Neural progenitor cell (in vitro differentiated cells): ENCODE results near the gene TFCP2L1. TPM values are rescaled to one million over a fixed set of nuclear protein-coding genes. Genes with fewer than 3 reads are reported as not detected.
"Not testable (repeated sequence)": the region's sequence is repeated elsewhere in the genome, so short reads cannot be mapped to it uniquely, and the experiment has no call there.

Experiments used
- DNase-seq: peaks from one replicate; pipeline ENCODE4 v3.0.0-alpha.2; 2016; ENCODE audit warnings: low spot score
- H2AFZ ChIP-seq: fragments of 200-600 bp; sonication (generic); replicated peaks from 2 replicates; pipeline ENCODE4 v1.6.1; 2016; ENCODE audit warnings: antibody characterized with exemption
- H3F3A ChIP-seq: fragments of 200-600 bp; sonication (generic); 2 replicates; pipeline ENCODE4 v1.6.1; 2016; ENCODE audit warnings: antibody characterized with exemption, low read depth
- H3K27ac ChIP-seq: fragments of 200-600 bp; sonication (generic); 2 replicates; pipeline ENCODE4 v1.5.1; 2016; ENCODE audit warnings: mild to moderate bottlenecking
- H3K27me3 ChIP-seq: fragments of 200-600 bp; sonication (generic); 2 replicates; pipeline ENCODE4 v1.6.1; 2016; ENCODE audit warnings: mild to moderate bottlenecking, moderate library complexity
- H3K36me3 ChIP-seq: fragments of 200-600 bp; sonication (generic); 2 replicates; pipeline ENCODE4 v1.5.1; 2016
- H3K4me1 ChIP-seq: fragments of 200-600 bp; sonication (generic); 2 replicates; pipeline ENCODE4 v1.6.1; 2016; ENCODE audit warnings: mixed run types
- H3K4me2 ChIP-seq: fragments of 200-600 bp; sonication (generic); 2 replicates; pipeline ENCODE4 v1.6.1; 2016
- H3K4me3 ChIP-seq: fragments of 200-600 bp; sonication (generic); 2 replicates; pipeline ENCODE4 v1.5.1; 2016
- H3K79me2 ChIP-seq: fragments of 200-600 bp; sonication (generic); 2 replicates; pipeline ENCODE4 v1.6.1; 2016; ENCODE audit warnings: low read depth
- H3K9ac ChIP-seq: fragments of 200-600 bp; sonication (generic); 2 replicates; pipeline ENCODE4 v1.6.1; 2016
- H3K9me3 ChIP-seq: fragments of 200-600 bp; sonication (generic); 2 replicates; pipeline ENCODE4 v1.5.1; 2016; ENCODE audit warnings: low read depth
- H4K20me1 ChIP-seq: fragments of 200-600 bp; sonication (generic); 2 replicates; pipeline ENCODE4 v1.6.1; 2016; ENCODE audit warnings: low read depth
- H3K27ac Mint-ChIP-seq: 3 replicates; pipeline ENCODE4 v1.8.0; 2021; ENCODE audit warnings: mixed read lengths
- H3K27me3 Mint-ChIP-seq: 2 replicates; pipeline ENCODE4 v1.8.0; 2022; ENCODE audit warnings: low read depth, mild to moderate bottlenecking, inconsistent platforms, moderate library complexity, mixed read lengths; ENCODE audit not compliant: insufficient read depth
- H3K36me3 Mint-ChIP-seq: 3 replicates; pipeline ENCODE4 v1.8.0; 2021; ENCODE audit warnings: mixed read lengths
- H3K4me1 Mint-ChIP-seq: 3 replicates; pipeline ENCODE4 v1.8.0; 2021; ENCODE audit warnings: mixed read lengths
- H3K4me3 Mint-ChIP-seq: 3 replicates; pipeline ENCODE4 v1.8.0; 2021; ENCODE audit warnings: mild to moderate bottlenecking, moderate library complexity, mixed read lengths
- H3K9me3 Mint-ChIP-seq: 3 replicates; pipeline ENCODE4 v1.8.0; 2020; ENCODE audit warnings: mixed read lengths
- EZH2 ChIP-seq: fragments of 200-600 bp; sonication (generic); IDR thresholded peaks from 2 replicates; pipeline ENCODE4 v1.6.1; 2017; ENCODE audit warnings: antibody characterized with exemption, mild to moderate bottlenecking, moderate library complexity
- EZH2phosphoT487 ChIP-seq: fragments of 200-600 bp; sonication (generic); IDR thresholded peaks from 2 replicates; pipeline ENCODE4 v1.6.1; 2017; ENCODE audit warnings: antibody characterized with exemption
- total RNA-seq: library from RNA; depleted of rRNA; stranded (reverse); fragments of >200 nt; gene quantifications from 2 replicates; pipeline ENCODE4 v1.2.3, GENCODE V29; 2015; ENCODE audit warnings: low replicate concordance
- TF ChIP-seq, protein P1 (sequence below): fragments of 200-600 bp; sonication (generic); IDR thresholded peaks from 2 replicates; pipeline ENCODE4 v1.5.1; 2017; ENCODE audit warnings: antibody characterized with exemption, mild to moderate bottlenecking

TFCP2L1 gene
- total RNA-seq, 1 donor from 2014 or later: 0.04 TPM

DNA sequence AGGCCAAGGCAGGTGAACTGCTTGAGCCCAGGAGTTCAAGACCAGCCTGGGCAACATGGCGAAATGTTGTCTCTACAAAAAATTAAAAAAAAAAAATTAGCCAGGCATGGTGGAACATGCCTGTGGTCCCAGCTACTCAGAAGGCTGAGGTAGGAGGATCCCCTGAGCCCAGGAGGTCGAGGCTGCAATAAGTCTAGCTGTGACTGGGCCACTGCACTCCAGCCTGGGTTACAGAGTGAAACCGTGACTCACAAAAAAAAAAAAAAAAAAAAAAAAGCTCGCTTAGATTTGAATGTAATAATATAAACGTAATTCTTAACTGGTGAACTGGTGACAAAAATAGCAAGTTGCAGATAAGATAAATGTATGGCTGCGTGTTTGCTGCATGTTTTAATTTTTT, 56.5 kb downstream of the TFCP2L1 start:
- Histone ChIP-seq H3K79me2 (no peaks in the 10 kb centered on the region), H3K27ac (no peak overlapping the region), H3K9me3 (no peaks in the 10 kb centered on the region), H3K9ac (no peak overlapping the region), H3K4me2 (no peak overlapping the region), H4K20me1 (no peaks in the 10 kb centered on the region), H3F3A (no peaks in the 10 kb centered on the region), H3K4me1 (peaks cover 4% of the 10 kb centered on the region), H3K27me3 (no peaks in the 10 kb centered on the region), H2AFZ (no peak overlapping the region), H3K36me3 (no peaks in the 10 kb centered on the region), H3K4me3 (no peak overlapping the region)
- TF ChIP-seq EZH2phosphoT487 (no peak), EZH2 (no peak)
- TF ChIP-seq, protein P1, sequence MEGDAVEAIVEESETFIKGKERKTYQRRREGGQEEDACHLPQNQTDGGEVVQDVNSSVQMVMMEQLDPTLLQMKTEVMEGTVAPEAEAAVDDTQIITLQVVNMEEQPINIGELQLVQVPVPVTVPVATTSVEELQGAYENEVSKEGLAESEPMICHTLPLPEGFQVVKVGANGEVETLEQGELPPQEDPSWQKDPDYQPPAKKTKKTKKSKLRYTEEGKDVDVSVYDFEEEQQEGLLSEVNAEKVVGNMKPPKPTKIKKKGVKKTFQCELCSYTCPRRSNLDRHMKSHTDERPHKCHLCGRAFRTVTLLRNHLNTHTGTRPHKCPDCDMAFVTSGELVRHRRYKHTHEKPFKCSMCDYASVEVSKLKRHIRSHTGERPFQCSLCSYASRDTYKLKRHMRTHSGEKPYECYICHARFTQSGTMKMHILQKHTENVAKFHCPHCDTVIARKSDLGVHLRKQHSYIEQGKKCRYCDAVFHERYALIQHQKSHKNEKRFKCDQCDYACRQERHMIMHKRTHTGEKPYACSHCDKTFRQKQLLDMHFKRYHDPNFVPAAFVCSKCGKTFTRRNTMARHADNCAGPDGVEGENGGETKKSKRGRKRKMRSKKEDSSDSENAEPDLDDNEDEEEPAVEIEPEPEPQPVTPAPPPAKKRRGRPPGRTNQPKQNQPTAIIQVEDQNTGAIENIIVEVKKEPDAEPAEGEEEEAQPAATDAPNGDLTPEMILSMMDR: no peak
- H3K27me3 Mint-ChIP-seq: peaks cover 19% of the 10 kb centered on the region
- H3K4me3 Mint-ChIP-seq: no peak overlapping the region
- DNase-seq: no peak
- no peak overlapping the region for H3K27ac Mint-ChIP-seq
- no peaks in the 10 kb centered on the region for H3K9me3 Mint-ChIP-seq
- peaks cover 11% of the 10 kb centered on the region for H3K4me1 Mint-ChIP-seq
- no peaks in the 10 kb centered on the region for H3K36me3 Mint-ChIP-seq

DNA sequence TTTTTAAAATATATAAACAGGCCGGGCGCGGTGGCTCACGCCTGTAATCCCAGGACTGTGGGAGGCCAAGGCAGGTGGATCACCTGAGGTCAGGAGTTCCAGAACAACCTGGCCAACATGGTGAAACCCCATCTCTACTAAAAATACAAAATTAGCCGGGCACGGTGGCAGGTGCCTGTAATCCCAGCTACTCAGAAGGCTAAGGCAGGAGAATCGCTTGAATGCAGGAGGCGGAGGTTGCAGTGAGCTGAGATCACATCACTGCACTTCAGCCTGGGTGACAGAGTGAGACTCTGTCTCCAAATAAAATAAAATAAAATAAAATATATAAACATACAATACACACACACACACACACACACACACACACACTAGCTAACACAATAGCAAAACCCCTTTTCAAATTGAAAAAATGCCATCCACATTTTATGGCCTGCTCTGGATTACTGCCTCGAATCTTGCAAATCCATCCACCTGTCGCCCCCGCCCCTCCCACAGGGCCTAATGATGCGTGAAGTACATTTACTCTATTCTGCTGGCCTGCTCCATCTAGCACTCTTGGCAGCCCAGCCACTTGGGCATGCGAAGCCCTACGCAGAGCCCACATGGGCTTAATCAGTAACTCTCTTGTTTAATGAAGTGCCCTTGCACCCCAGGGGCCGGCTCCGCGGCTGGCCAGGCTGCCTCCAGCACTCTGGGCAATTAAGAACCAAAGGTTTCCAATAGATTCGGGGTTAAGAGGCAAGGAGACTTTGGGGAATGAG, 57.4 kb downstream of the TFCP2L1 start:
- not testable (repeated sequence) for H3K27ac Mint-ChIP-seq, H3K4me3 Mint-ChIP-seq, H3K36me3 Mint-ChIP-seq, H3K4me2 ChIP-seq, H4K20me1 ChIP-seq, H3K27me3 ChIP-seq, H2AFZ ChIP-seq, H3K4me3 ChIP-seq, H3K79me2 ChIP-seq, H3K9me3 Mint-ChIP-seq, H3K4me1 ChIP-seq, H3F3A ChIP-seq, H3K9ac ChIP-seq, H3K36me3 ChIP-seq, H3K27ac ChIP-seq, H3K9me3 ChIP-seq, H3K4me1 Mint-ChIP-seq
- H3K27me3 Mint-ChIP-seq: peaks cover 17% of the 10 kb centered on the region
- DNase-seq: peak; percentile 41

DNA sequence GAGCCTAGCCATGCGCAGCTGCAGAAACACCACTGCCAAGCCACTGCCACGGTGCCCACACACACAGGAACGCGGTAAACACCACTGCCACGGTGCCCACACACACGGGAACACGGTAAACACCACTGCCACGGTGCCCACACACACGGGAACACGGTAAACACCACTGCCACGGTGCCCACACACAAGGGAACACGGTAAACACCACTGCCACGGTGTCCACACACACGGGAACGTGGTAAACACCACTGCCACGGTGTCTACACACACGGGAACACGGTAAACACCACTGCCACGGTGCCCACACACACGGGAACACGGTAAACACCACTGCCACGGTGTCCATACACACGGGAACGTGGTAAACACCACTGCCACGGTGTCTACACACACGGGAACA, 59.3 kb downstream of the TFCP2L1 start:
- H3K27me3 Mint-ChIP-seq: peaks cover 14% of the 10 kb centered on the region
- not testable (repeated sequence) for H2AFZ ChIP-seq, DNase-seq, H3K9me3 ChIP-seq, H3K27me3 ChIP-seq, H3K27ac Mint-ChIP-seq, H3K9ac ChIP-seq, H4K20me1 ChIP-seq, H3K4me2 ChIP-seq, H3F3A ChIP-seq, H3K36me3 ChIP-seq, H3K4me1 ChIP-seq, H3K4me3 ChIP-seq, H3K4me1 Mint-ChIP-seq, H3K9me3 Mint-ChIP-seq, H3K79me2 ChIP-seq, H3K27ac ChIP-seq, H3K36me3 Mint-ChIP-seq, H3K4me3 Mint-ChIP-seq

DNA sequence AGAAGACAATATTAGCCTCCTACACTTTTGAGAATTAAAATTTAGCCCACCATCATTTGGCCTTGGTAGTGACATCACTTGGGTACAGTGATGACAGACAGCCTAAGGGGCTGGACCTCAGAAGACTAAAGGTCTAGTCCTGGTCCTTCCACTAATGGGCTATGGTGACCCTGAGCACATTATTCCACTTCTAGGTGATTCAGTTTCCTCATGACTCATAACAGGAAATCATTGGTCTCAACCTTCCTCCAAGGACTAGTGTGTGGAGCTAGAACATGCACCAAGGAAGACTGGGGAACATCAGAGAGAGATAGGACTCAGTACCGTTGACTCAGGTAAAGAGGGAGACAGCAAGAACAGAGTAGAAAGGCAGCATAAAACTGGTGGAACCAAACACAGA, 64.0 kb downstream of the TFCP2L1 start:
- Mint-ChIP-seq H3K36me3 (no peaks in the 10 kb centered on the region), H3K27me3 (peaks cover 4% of the 10 kb centered on the region), H3K27ac (no peak overlapping the region), H3K4me1 (no peaks in the 10 kb centered on the region), H3K4me3 (no peak overlapping the region), H3K9me3 (no peaks in the 10 kb centered on the region)
- Histone ChIP-seq H3K79me2 (no peaks in the 10 kb centered on the region), H3K27ac (no peak overlapping the region), H3K4me2 (no peak overlapping the region), H3K27me3 (no peaks in the 10 kb centered on the region), H3K4me3 (no peak overlapping the region), H3K9me3 (no peaks in the 10 kb centered on the region), H3F3A (no peaks in the 10 kb centered on the region), H4K20me1 (no peaks in the 10 kb centered on the region), H3K36me3 (no peaks in the 10 kb centered on the region), H3K4me1 (no peaks in the 10 kb centered on the region), H3K9ac (no peak overlapping the region), H2AFZ (no peak overlapping the region)
- DNase-seq: no peak
- TF ChIP-seq EZH2 (no peak), EZH2phosphoT487 (no peak)
- TF ChIP-seq, protein P1: no peak
